GM18519 (cell line): ENCODE measurements around the gene IL17RD.

Source experiments
- ATAC-seq: cut with Tn5 transposase; IDR thresholded peaks from one replicate; pipeline ENCODE4 v1.9.1; 2021; ENCODE audit warnings: mild to moderate bottlenecking, moderate library complexity; ENCODE audit not compliant: unreplicated experiment, low FRiP score

The IL17RD gene

GRCh38 chr3:57164657-57165573 lies at the start of gene IL17RD:
TSS of gene IL17RD (minus strand) at chr3:57165353. CDS start at chr3:57165286, 67 bp downstream.
- ATAC-seq: no peak

GRCh38 chr3:57206423-57206822 lies 41.3 kb upstream of the IL17RD start:
- no peak for ATAC-seq

- no peak for ATAC-seq
Observed at GRCh38 chr3:57199895-57200297, 34.7 kb upstream of the IL17RD start, which contains the start of gene HESX1. TSS of gene HESX1 (minus strand) at chr3:57199978. CDS start at chr3:57199918, 60 bp downstream.

- no peak for ATAC-seq
Observed at GRCh38 chr3:57194641-57195040, 29.5 kb upstream of the IL17RD start.

- no peak for ATAC-seq
Observed at GRCh38 chr3:57192028-57192427, 26.9 kb upstream of the IL17RD start.

- ATAC-seq: no peak
Observed at GRCh38 chr3:57184526-57184925, 19.4 kb upstream of the IL17RD start.

GRCh38 chr3:57179580-57180410 lies 14.6 kb upstream of the IL17RD start:
- no peak for ATAC-seq

GRCh38 chr3:57176045-57176444 lies 10.9 kb upstream of the IL17RD start:
- no peak for ATAC-seq

GRCh38 chr3:57173687-57174086 lies 8.5 kb upstream of the IL17RD start:
- no peak for ATAC-seq

GRCh38 chr3:57170946-57171345 lies 5.8 kb upstream of the IL17RD start:
- ATAC-seq: no peak

- no peak for ATAC-seq
Observed at GRCh38 chr3:57169872-57170623, 4.9 kb upstream of the IL17RD start.

GRCh38 chr3:57169108-57169507 lies 4.0 kb upstream of the IL17RD start:
- no peak for ATAC-seq

GRCh38 chr3:57168151-57168550 lies 3.0 kb upstream of the IL17RD start:
- no peak for ATAC-seq

- ATAC-seq: no peak
Observed at GRCh38 chr3:57166660-57167059, 1.5 kb upstream of the IL17RD start.

GRCh38 chr3:57165641-57166040 lies 488 bp upstream of the IL17RD start:
- no peak for ATAC-seq

- no peak for ATAC-seq
Observed at GRCh38 chr3:57164217-57164656, 916 bp downstream of the IL17RD start.

GRCh38 chr3:57163751-57164150 lies 1.4 kb downstream of the IL17RD start:
- no peak for ATAC-seq

- ATAC-seq: no peak
Observed at GRCh38 chr3:57161915-57162314, 3.2 kb downstream of the IL17RD start.

GRCh38 chr3:57160765-57161538 lies 4.2 kb downstream of the IL17RD start:
- no peak for ATAC-seq
